ENCODE data around the gene NR2F2. TPM values are rescaled to one million over a fixed set of nuclear protein-coding genes. Genes with fewer than 3 reads are reported as not detected.

NR2F2 gene
- total and polyA plus RNA-seq, 2 donors = 28.0 to 66.2 TPM

- H3K4me3 ChIP-seq (ENCODE audit: low read depth, low read length) = peak overlapping the region; percentile 54
- DNase-seq (ENCODE audit: extremely low spot score) = no peak
- 80% methylated on average over 29 of the region's 29 CpGs for WGBS
- peak overlapping the region; percentile 91 for H3K27ac ChIP-seq (ENCODE audit: low read depth)
- peaks cover 3% of the 10 kb centered on the region for H3K4me1 ChIP-seq (ENCODE audit: insufficient read depth)
- H3K36me3 ChIP-seq (ENCODE audit: insufficient read depth) = no peaks in the 10 kb centered on the region
Observed at GRCh38 chr15:96323319-96324145, 7.0 kb upstream of the NR2F2 start.

GRCh38 chr15:96324192-96324895, 6.2 kb upstream of the NR2F2 start:
- Histone ChIP-seq H3K36me3 (ENCODE audit: insufficient read depth) (no peaks in the 10 kb centered on the region), H3K4me1 (ENCODE audit: insufficient read depth) (peaks cover 3% of the 10 kb centered on the region), H3K4me3 (ENCODE audit: low read depth, low read length) (no peak overlapping the region), H3K27ac (ENCODE audit: low read depth) (peak overlapping the region; percentile 27)
- no peak for DNase-seq (ENCODE audit: extremely low spot score)
- 39% methylated on average over 12 of the region's 12 CpGs for WGBS

- Histone ChIP-seq H3K4me1 (ENCODE audit: insufficient read depth) (peaks cover 3% of the 10 kb centered on the region), H3K27ac (ENCODE audit: low read depth) (peak overlapping the region; percentile 44), H3K36me3 (ENCODE audit: insufficient read depth) (no peaks in the 10 kb centered on the region), H3K4me3 (ENCODE audit: low read depth, low read length) (peak overlapping the region; percentile 63)
- no peak for DNase-seq (ENCODE audit: extremely low spot score)
- whole genome bisulfite sequencing = 19% methylated on average over 6 of the region's 6 CpGs
Observed at GRCh38 chr15:96324940-96325540, 5.5 kb upstream of the NR2F2 start.

- no peak for DNase-seq (ENCODE audit: extremely low spot score)
- Histone ChIP-seq H3K4me1 (ENCODE audit: insufficient read depth) (peaks cover 3% of the 10 kb centered on the region), H3K27ac (ENCODE audit: low read depth) (peak overlapping the region; percentile 44), H3K4me3 (ENCODE audit: low read depth, low read length) (peak overlapping the region; percentile 63), H3K36me3 (ENCODE audit: insufficient read depth) (no peaks in the 10 kb centered on the region)
- WGBS = 4% methylated on average over 17 of the region's 17 CpGs
Observed at GRCh38 chr15:96325541-96326327, 4.8 kb upstream of the NR2F2 start.

- Histone ChIP-seq H3K27ac (ENCODE audit: low read depth) (peak overlapping the region; percentile 44), H3K4me3 (ENCODE audit: low read depth, low read length) (peak overlapping the region; percentile 63), H3K36me3 (ENCODE audit: insufficient read depth) (no peaks in the 10 kb centered on the region), H3K4me1 (ENCODE audit: insufficient read depth) (peaks cover 3% of the 10 kb centered on the region)
- under 1% methylated on average over 36 of the region's 36 CpGs for WGBS
- DNase-seq (ENCODE audit: extremely low spot score) = no peak
Observed at GRCh38 chr15:96326328-96327154, 4.0 kb upstream of the NR2F2 start.

GRCh38 chr15:96327155-96327741, 3.3 kb upstream of the NR2F2 start:
- no peaks in the 10 kb centered on the region for H3K36me3 ChIP-seq (ENCODE audit: insufficient read depth)
- DNase-seq (ENCODE audit: extremely low spot score) = peak; percentile 90
- WGBS = 2% methylated on average over 14 of the region's 14 CpGs
- H3K27ac ChIP-seq (ENCODE audit: low read depth) = peak overlapping the region; percentile 44
- H3K4me1 ChIP-seq (ENCODE audit: insufficient read depth) = peaks cover 1% of the 10 kb centered on the region
- peak overlapping the region; percentile 63 for H3K4me3 ChIP-seq (ENCODE audit: low read depth, low read length)

- 53% methylated on average over 7 of the region's 7 CpGs for WGBS
- H3K4me3 ChIP-seq (ENCODE audit: low read depth, low read length) = peak overlapping the region; percentile 11
- no peaks in the 10 kb centered on the region for H3K4me1 ChIP-seq (ENCODE audit: insufficient read depth)
- no peak overlapping the region for H3K27ac ChIP-seq (ENCODE audit: low read depth)
- DNase-seq (ENCODE audit: extremely low spot score) = no peak
- no peaks in the 10 kb centered on the region for H3K36me3 ChIP-seq (ENCODE audit: insufficient read depth)
Observed at GRCh38 chr15:96328181-96328876, 2.2 kb upstream of the NR2F2 start.

GRCh38 chr15:96328877-96329195, 1.7 kb upstream of the NR2F2 start:
- 80% methylated on average over 2 of the region's 2 CpGs for WGBS
- Histone ChIP-seq H3K27ac (ENCODE audit: low read depth) (no peak overlapping the region), H3K36me3 (ENCODE audit: insufficient read depth) (no peaks in the 10 kb centered on the region), H3K4me3 (ENCODE audit: low read depth, low read length) (no peak overlapping the region), H3K4me1 (ENCODE audit: insufficient read depth) (no peaks in the 10 kb centered on the region)
- DNase-seq (ENCODE audit: extremely low spot score) = no peak

- Histone ChIP-seq H3K27ac (ENCODE audit: low read depth) (peak overlapping the region; percentile 88), H3K4me3 (ENCODE audit: low read depth, low read length) (peak overlapping the region; percentile 97), H3K4me1 (ENCODE audit: insufficient read depth) (no peaks in the 10 kb centered on the region), H3K36me3 (ENCODE audit: insufficient read depth) (no peaks in the 10 kb centered on the region)
- DNase-seq (ENCODE audit: extremely low spot score) = no peak
- 40% methylated on average over 8 of the region's 8 CpGs for WGBS
Observed at GRCh38 chr15:96329403-96329981, 1.0 kb upstream of the NR2F2 start.

GRCh38 chr15:96330064-96330449, 443 bp upstream of the NR2F2 start:
- no peaks in the 10 kb centered on the region for H3K4me1 ChIP-seq (ENCODE audit: insufficient read depth)
- H3K27ac ChIP-seq (ENCODE audit: low read depth) = peak overlapping the region; percentile 88
- WGBS = under 1% methylated on average over 37 of the region's 37 CpGs
- no peak for DNase-seq (ENCODE audit: extremely low spot score)
- H3K36me3 ChIP-seq (ENCODE audit: insufficient read depth) = no peaks in the 10 kb centered on the region
- peak overlapping the region; percentile 97 for H3K4me3 ChIP-seq (ENCODE audit: low read depth, low read length)

GRCh38 chr15:96331144-96331944, 844 bp downstream of the NR2F2 start:
- Histone ChIP-seq H3K36me3 (ENCODE audit: insufficient read depth) (no peaks in the 10 kb centered on the region), H3K4me1 (ENCODE audit: insufficient read depth) (no peaks in the 10 kb centered on the region), H3K4me3 (ENCODE audit: low read depth, low read length) (peak overlapping the region; percentile 97), H3K27ac (ENCODE audit: low read depth) (peak overlapping the region; percentile 96)
- DNase-seq (ENCODE audit: extremely low spot score) = no peak
- under 1% methylated on average over 76 of the region's 77 CpGs for WGBS

Data from urinary bladder (tissue), 4 donors.